Activated naive CD4-positive, alpha-beta T cell treated with Interleukin-2 at 50 U/mL for 16 hours (primary cell): Measurements from ENCODE around the gene SRSF2.
"Not testable (repeated sequence)": the region's sequence is repeated elsewhere in the genome, so short reads cannot be mapped to it uniquely, and the experiment has no call there.

Experiments
- DNase-seq: peaks from one replicate; pipeline ENCODE4 v3.0.0-alpha.2; 2020

SRSF2 gene

GRCh38 chr17:76737082-76737675 lies at the start of gene SRSF2:
SRSF2 (minus strand) TSS chr17:76737331; CDS start chr17:76737160, 171 bp downstream.
- peak; percentile 99 for DNase-seq

GRCh38 chr17:76784926-76785325 lies 47.8 kb upstream of the SRSF2 start:
- no peak for DNase-seq

- DNase-seq, result no peak
These were observed 46.0 kb upstream of the SRSF2 start for GRCh38 chr17:76783146-76783545.

GRCh38 chr17:76781056-76781982 lies 44.2 kb upstream of the SRSF2 start:
- DNase-seq, result no peak

GRCh38 chr17:76775021-76775600 lies 38.0 kb upstream of the SRSF2 start:
- no peak for DNase-seq

GRCh38 chr17:76772842-76773525 lies 35.9 kb upstream of the SRSF2 start:
- DNase-seq, result peak; percentile 60

- DNase-seq, result no peak
These were observed 21.4 kb upstream of the SRSF2 start for GRCh38 chr17:76758570-76758969.

- no peak for DNase-seq
These were observed 20.1 kb upstream of the SRSF2 start for GRCh38 chr17:76757256-76757655.

GRCh38 chr17:76755285-76755684 lies 18.2 kb upstream of the SRSF2 start:
- DNase-seq, result no peak

- peak; percentile 14 for DNase-seq
These were observed 16.2 kb upstream of the SRSF2 start for GRCh38 chr17:76753061-76753961.

GRCh38 chr17:76752006-76752405 lies 14.9 kb upstream of the SRSF2 start:
- no peak for DNase-seq

GRCh38 chr17:76751416-76751993 lies 14.4 kb upstream of the SRSF2 start:
- no peak for DNase-seq

GRCh38 chr17:76748657-76749056 lies 11.5 kb upstream of the SRSF2 start:
- no peak for DNase-seq

GRCh38 chr17:76747716-76748363 lies 10.7 kb upstream of the SRSF2 start:
- no peak for DNase-seq

- not testable (repeated sequence) for DNase-seq
These were observed 8.7 kb upstream of the SRSF2 start for GRCh38 chr17:76745785-76746184.

GRCh38 chr17:76744747-76745146 lies 7.6 kb upstream of the SRSF2 start:
- no peak for DNase-seq

GRCh38 chr17:76742958-76743357 lies 5.8 kb upstream of the SRSF2 start:
- no peak for DNase-seq

GRCh38 chr17:76740329-76741118 lies 3.4 kb upstream of the SRSF2 start:
- no peak for DNase-seq

GRCh38 chr17:76739568-76740115 lies 2.5 kb upstream of the SRSF2 start:
- not testable (repeated sequence) for DNase-seq

- no peak for DNase-seq
These were observed 1.3 kb upstream of the SRSF2 start for GRCh38 chr17:76738468-76738850.
